Stimulated activated CD8-positive, alpha-beta memory T cell treated with anti-CD3 and anti-CD28 coated beads, Interleukin-7, amount 100 ng/mL, for 48 hours (primary cell): Measurements from ENCODE around the gene PCDH9.

Experiments used
- DNase-seq, 2 donors: peaks; one replicate each; pipeline ENCODE4 v3.0.0-alpha.2; 2020; ENCODE audit warnings: low read depth in 1 of 2; ENCODE audit errors: extremely low read depth in 1 of 2

Gene PCDH9

DNA sequence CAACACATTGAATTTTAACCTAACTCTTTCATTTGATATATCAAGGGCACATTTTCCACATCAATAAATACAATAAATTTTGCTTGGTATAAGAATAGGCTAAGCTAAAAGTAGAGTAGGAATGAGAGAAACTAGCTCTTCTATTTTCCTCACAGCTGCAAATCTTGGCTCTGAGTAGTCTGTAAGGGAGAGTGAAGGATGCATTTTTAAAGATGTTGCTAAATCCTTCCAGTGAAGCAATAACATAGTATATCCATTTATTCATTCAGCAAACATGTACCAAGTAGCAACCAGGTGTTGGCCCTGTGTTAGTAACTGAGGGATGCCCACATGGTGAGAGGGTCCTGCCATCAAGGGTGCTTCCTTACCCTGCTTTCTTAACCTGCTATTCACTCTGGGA, 799.9 kb downstream of the PCDH9 start:
- DNase-seq, result no peak

DNA sequence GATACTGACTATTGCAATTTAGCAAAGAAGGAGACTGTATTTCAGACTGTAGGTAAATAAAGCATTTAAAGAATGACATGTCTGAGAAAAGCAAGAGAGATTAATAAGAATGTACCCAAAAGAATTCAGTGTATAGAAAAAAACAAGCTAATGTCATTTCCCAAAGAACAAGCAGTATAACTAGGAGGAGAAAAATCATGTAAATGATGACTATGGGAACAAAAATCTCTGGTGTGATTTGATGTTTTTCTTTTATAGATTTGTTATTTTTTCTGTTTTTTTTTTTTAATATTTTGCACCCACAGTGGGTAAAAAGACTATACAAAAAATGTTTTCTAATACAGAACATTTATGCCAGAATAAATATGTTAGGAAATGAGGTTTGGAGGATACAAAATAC, 801.0 kb downstream of the PCDH9 start:
- DNase-seq, result no peak

DNA sequence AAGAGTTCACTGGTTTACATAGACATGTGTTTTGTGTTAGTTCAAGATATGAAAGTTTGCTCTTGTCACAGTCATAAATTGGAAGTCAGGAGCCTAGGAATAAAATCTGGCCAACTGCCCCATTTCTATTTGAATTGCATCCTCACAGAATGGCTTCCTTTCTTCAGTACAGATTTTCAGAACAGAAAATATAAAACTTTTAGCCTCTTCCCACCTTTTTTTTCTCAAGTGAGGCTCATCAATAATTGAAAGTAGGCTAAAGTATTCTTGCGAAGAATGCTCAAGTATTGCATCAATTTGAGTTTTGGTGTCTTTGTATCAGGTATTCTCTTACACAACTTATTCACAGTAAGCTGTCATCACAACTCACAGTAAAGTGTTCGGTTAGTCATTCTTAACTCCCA, 802.7 kb downstream of the PCDH9 start:
- DNase-seq, result no peak

DNA sequence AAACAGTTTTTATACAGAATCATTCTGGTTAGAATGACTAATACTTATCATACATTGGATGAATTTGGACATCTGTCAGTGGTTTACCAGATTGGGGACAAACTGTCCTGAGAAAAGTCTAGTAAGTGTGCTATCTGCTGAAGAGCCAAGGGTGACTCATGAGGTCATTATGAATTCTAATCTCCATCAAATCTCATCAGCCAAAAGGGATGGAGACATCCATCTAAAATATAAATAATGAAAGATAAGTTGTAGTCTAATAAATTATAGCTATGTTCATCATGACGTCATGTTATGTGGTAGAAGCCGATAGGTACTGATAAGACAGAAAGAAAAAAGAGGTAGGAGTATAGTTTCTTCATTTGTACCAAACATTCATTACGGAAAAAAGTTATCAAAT, 804.4 kb downstream of the PCDH9 start:
- DNase-seq, result no peak

DNA sequence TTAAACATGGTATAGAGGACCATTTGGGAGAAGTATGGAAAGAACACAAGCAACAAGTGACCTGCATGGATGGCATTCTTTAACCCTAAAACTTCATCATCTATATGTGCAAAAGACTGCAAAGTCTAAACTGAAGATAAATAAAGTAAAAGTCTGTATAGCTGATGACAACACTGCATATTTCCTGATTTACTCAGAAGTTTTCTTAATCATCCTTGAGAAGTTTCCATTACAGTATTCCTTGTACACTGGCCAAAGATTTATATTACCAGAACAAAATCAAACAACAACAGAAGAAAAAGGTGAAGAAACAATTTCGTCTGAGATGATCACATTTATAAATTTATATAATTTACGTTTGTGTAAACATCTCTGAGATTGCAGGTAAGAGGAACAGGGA, 805.7 kb downstream of the PCDH9 start:
- DNase-seq, result no peak

DNA sequence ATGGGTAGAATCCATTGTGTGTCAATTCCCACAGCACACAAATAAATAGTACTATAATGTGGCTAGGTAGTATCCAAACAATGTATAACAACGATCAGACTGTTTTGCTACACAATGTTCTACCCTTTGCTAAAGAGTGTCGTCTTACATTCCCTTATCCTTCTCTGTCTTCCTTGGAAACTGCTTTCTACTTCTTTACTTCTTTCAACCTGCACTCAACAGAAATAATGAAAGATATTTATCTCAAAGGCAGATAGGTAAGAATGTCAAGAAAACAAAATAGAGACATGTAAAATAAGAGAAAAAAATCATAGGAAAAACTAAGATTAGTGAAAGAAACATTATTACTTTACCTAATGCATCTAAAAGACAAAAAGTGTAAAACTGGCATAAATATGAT, 814.7 kb downstream of the PCDH9 start:
- DNase-seq, result no peak

DNA sequence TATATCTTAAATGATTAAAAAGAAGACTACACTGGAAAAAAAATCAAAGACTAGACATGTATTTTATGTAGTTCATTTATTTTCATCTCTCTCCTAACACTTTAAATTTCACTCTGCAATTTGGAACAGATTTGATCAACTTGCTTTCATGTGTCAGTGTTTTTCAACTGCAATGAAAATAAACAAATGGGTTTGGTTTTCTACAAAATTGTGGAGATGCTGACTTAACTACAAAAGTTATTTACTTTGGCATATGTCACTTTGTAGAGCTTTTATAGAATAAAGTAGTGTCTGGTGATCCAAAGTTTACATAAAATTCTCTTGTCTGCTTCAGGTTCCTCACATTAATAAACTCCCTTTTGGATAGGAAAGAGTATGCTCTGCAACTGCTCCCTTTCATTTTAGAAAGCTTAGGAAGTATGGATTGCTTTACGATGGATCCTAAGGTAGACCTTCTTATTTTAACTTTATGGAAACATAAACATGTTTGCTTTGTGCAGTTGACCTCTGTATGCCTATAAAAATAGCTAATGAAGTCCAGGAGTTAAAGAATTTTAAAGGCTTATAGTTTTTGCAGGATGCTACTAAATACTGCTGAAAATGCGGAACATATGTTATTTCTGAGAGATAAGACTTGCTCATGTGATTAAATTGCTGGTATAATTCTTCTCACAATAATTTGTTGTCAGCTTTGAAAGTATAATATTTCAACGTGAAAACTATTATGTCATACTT, 815.9 kb downstream of the PCDH9 start:
- DNase-seq, result no peak

DNA sequence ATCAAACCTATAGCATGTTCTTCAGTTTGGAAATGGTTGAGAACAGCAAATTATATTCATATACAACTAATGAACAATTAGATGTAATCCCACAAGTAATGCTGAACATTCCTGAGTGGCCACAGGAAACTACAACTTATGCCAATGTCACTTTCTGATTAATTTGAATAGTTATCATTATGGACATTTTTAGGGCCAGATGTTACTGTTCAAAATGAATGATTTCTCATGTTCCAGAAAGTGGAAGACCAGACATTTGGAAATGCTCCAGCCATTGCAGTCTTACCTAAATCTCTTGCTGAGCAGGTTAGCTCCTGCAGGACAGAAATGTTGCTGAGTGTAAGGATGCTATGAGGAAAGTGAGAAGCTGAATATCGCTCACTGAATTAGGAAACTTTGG, 819.8 kb downstream of the PCDH9 start:
- no peak for DNase-seq

DNA sequence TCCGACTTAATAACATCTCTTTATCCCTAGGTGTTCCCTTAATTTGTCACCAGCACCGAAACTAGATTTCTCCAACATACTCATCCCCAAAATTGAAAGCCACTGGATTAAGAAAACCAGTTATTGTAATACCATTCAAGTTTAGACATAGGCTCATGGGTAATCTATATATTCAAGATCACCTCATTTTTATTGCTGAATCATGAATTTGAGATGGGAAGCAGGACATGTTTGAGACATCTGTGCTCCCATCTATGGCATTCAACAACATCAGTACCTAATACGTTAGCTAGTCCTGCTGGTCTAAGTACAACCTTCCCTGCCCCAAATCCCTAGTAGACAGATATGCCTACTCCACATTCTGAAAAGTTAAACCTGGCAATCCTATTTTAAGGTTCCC, 820.6 kb downstream of the PCDH9 start:
- no peak for DNase-seq

DNA sequence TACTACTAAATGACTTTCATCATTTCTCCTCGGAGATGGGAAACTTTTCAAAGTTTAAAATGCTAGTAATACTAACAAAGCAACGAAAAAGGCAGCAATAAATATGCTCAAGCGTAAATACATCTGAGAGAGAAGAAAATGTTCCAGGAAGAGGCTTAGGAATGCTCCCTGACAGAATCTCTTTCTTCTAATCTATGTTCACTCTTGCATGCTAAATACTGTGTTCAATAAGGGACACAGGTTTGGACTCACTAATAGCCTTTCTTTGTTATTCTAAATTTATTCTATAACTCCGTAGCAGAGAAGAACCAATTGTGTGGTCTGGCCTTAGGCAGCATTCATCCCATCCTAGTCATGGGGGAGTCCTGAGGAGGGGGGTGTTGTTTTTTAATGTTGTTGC, 823.0 kb downstream of the PCDH9 start:
- no peak for DNase-seq

DNA sequence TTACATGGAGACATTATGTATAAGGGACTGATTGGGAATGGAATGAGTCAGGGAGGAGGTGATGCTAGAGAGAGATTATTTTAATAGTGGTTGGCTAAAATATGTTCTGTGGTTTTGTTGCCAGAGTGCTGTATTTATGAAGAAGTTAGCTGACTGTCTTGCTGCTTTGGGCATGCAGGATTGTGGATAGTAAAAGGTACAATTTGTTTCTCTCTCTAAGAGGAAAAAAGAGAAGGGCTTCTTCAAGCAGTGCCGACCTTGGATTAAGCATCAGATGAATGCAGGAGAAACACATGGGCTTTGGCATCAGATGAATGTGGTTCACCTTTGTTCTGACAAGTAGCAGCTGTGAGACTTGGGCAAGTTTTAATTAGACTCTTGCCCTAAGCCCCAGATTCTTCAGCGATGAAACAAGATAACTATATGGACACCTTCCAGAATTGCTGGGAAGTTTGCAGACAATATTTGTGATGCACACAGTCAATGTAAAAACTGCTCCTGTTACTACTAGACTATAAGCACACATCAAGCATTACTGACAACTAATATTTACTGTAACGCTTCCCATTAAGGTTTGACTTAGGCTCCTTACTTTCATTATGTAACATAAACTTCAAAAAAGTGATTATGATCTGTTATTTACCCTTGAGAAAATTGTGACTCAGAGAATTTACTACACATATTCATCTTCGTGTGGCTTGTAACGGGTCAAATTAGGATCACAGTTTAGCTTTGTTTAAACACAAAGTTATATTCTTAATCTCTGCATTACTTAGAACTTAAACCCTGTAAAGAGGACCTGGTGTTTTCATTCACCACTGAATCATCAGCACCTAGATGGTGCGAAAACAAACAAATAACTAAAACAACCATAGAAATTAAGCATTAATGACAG, 824.0 kb downstream of the PCDH9 start:
- no peak for DNase-seq

DNA sequence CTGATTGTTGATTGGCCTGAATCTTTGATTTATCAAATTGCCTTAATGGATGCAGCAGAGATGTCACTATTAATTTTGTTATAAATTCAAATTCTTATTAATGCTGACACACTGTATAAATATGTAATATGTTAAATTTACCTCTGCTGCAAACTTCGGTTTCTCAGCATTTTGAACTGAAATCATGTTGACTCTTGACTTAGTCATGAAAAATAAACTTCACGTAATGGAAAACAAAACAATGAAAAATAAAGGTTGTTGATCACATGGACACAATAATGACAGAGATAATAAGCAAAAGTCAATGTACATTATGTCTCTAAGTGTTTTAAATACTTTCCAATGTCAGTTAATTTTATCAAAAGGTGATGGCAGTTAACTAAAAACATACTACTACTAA, 827.6 kb downstream of the PCDH9 start:
- DNase-seq, result no peak

DNA sequence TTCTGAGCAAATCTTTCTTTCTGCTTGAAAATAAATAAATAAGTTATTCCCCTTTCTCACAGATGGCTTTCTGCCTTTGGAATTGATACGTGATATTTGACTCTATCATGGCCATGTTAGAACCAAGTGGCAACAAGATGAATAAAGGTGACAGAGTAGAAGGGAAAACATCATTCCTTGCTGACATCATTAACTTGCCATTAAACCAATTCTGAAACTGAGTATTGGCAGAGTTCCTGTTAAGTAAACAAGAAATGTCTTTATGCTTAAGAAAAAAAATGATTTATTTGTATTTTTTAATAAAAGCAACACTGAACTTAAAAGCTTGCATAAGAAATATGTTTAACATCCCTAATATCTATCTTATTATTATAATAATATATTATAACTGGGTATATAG, 828.1 kb downstream of the PCDH9 start:
- no peak for DNase-seq

DNA sequence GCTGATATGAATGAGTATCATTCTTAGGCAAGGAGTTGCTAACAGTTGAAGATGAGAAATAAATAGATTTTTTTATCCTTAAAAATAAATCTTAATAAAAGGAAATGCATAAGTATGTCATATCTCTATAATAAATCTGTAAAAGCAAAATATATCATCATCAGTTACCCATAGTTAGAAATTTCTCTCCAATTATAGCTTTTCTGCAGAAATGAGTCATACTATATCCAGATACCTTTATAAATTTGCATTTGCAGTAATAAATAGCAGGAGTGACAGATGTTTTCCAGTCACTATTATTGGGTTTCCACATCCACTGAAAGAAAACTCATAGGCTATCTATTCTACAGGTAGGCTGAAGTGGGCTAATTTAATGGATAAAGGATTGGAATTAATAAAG, 829.8 kb downstream of the PCDH9 start:
- no peak for DNase-seq

DNA sequence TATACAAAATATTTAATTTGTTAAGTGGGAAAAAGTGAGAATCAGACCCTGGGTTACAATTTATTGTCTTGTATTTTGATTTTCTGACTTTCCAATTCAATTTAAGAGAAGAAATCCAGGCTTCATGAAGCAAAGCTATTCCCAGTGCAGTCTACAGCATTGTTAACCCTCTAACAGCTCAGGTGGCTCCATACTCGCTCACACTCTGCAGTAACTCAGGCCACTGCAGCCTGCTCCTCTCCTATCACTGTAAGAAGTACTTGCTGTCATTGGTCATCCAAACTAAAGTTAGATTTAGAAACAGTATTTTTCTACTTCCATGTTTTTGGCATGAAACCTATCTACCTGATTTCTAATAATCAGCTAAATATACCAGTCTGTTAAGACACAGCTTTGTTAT, 830.3 kb downstream of the PCDH9 start:
- no peak for DNase-seq

DNA sequence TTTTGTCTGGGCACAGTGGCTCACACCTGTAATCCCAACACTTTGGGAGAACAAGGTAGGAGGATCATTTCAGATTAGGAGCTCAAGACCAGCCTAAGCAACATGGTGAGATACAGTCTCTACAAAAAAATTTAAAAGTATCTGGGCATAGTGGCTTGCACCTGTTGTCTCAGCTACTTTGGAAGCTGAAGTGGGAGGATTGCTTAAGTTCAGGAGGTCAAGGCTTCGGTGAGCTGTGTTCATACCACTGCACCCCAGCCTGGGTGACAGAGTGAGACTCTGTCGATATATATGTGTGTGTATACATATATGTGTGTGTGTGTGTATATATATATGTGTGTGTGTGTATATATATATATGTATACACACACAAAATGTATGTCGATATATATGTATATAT, 833.0 kb downstream of the PCDH9 start:
- no peak for DNase-seq

DNA sequence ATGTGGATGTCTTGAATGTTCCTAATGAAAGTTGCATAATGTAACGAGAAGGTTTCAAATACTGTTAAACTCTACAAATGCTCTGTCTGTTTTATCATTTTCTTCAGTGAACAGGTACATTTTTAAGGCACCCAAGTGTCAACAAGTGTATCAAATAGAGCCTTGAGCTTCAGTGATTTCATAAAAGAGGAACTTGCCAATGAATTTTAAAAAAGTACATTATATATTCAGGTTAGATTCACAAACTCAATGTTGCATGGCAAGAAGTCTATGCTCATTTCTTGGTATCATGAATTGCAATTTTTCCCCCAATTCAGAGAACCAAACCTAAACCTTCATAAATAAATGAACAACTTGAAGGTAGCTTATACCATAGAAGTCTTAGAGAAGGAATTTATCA, 838.8 kb downstream of the PCDH9 start:
- DNase-seq, result no peak

DNA sequence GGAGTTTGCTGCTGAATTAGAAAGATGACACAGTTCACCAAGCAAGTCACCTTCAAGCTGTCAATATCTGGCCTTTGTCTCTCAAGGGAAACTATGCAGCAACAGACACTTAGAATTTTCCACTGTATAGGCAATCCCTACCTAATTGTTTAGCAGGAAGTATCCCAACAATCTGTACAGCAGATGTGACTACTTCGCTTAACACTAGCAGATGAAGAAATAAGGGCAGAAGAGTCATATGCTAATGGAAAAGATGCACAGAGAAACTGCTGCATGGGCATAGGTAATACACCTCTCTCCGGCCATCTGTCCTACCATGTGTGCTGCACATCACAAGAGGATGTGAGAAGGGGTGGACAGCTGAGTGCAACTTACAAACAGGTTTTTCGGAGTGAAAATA, 851.2 kb downstream of the PCDH9 start:
- DNase-seq, result no peak

DNA sequence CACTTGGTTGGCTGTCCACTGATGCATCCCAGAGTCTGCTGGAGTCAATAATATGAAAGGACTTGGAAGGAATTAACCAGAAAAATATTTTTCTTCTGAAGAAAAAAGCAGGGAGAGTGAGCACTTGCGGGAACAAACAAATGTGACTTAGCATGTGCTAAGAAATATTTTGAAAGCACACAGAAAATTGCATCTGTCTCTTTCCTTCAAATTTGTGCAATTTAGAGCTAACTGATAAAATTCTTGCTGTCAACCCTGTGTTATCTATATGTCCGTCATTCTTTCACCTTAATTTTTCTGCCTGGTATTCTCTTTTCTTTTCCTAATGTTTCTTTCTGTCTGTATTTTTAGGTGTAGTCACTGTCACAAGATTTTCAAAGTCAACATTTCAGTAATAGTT, 852.6 kb downstream of the PCDH9 start:
- DNase-seq, result no peak

DNA sequence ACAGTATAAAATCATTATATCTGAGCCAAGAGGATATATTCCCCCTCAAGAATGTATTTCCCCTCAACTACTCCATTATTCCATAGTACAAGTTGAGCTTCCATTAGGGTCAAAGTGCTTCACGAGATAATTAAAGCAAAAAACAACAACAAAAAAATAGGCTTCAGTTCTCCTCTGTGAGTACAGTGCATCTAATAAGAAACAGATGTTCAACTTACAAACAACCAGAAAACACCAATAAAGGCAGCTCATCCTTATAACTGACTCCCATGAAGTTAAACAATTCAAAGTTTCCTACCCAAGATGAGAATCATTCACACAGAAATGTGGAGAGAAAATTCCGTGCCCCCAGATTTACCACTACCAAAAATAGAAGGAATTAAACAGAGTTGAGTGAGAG, 854.4 kb downstream of the PCDH9 start:
- DNase-seq, result no peak

DNA sequence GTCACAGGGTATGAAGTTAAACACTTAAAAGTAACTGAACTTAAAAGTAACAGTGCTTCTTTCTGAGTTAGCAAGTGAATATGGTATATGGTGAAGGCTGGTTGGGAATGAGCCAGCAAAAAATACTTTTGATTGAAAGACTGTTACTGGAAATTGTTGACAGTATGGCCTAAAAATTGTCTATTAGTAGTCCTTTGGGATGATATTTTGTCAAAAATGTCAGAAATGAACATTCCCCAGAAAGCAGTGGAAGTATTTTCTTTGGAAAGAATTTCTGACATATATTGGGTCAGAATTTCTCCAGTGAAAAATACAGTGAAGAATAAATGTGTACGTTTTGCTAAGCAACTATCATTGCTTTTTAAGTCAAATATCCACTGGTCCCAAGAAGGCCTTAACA, 860.5 kb downstream of the PCDH9 start:
- no peak for DNase-seq

DNA sequence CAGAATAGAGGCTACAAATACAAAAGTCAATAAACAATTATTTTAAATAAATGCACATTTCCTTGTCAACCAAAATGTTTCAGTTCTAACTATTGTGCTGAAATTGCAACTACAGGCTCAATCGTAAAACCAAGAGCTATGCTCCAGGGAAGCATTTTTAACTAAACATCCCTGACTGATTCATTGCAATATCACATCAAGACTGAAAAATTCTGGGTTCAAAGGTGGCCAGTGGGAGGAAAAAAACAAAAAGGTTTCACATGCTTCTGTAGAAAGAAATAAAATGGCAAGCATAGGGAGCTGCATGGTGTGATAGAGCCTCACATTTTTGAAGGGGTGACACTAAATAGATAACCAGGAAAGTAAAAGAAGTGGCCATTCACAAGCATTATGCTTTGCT, 862.8 kb downstream of the PCDH9 start:
- DNase-seq, result no peak
